Left ventricle myocardium inferior (tissue), 1 donor: ENCODE data around the gene ABR. TPM values are rescaled to one million over a fixed set of nuclear protein-coding genes. Genes with fewer than 3 reads are reported as not detected.
A peak's percentile ranks its signal among the peaks of the same experiment; 100 is the strongest.
"Not testable (repeated sequence)": the region's sequence is repeated elsewhere in the genome, so short reads cannot be mapped to it uniquely, and the experiment has no call there.

Experiments
- DNase-seq: peaks from one replicate; pipeline ENCODE4 v3.0.0-alpha.2; 2020
- H3K27ac ChIP-seq: fragments of 200-600 bp; replicated peaks from 2 replicates; pipeline ENCODE4 v1.8.0; 2021
- H3K27me3 ChIP-seq: fragments of 200-600 bp; 2 replicates; pipeline ENCODE4 v1.8.0; 2021; ENCODE audit warnings: low read depth
- H3K36me3 ChIP-seq: fragments of 200-600 bp; 2 replicates; pipeline ENCODE4 v1.8.0; 2021
- H3K4me1 ChIP-seq: fragments of 200-600 bp; 2 replicates; pipeline ENCODE4 v1.8.0; 2021
- H3K4me3 ChIP-seq: fragments of 200-600 bp; 2 replicates; pipeline ENCODE4 v1.8.0; 2021; ENCODE audit warnings: mild to moderate bottlenecking, moderate library complexity
- H3K9me3 ChIP-seq: fragments of 200-600 bp; replicated peaks from 2 replicates; pipeline ENCODE4 v1.8.0; 2021
- intact Hi-C: fragments of 100-400 bp; cut with micrococcal nuclease; formaldehyde crosslinking; loops from one replicate; pipeline ENCODE4 v1.11.0; 2022
- total RNA-seq: library from RNA; stranded (reverse); fragmentation: NEBNext Ultra II Directional; extraction: Animal tissue kit (Norgen Biotek cat#: 25700); gene quantifications from one replicate; pipeline ENCODE4 v1.2.1, GENCODE V29; 2021
- TF ChIP-seq, protein P1 (sequence below): fragments of 200-600 bp; IDR thresholded peaks from 2 replicates; pipeline ENCODE4 v1.8.0; 2021; ENCODE audit warnings: antibody characterized with exemption, mild to moderate bottlenecking, borderline replicate concordance
- donor health status: DM: no; HTN: yes; CAD: no; lungs with severe emphysema.

The ABR gene
- total RNA-seq, 1 donor from 2014 or later: 170 TPM

DNA sequence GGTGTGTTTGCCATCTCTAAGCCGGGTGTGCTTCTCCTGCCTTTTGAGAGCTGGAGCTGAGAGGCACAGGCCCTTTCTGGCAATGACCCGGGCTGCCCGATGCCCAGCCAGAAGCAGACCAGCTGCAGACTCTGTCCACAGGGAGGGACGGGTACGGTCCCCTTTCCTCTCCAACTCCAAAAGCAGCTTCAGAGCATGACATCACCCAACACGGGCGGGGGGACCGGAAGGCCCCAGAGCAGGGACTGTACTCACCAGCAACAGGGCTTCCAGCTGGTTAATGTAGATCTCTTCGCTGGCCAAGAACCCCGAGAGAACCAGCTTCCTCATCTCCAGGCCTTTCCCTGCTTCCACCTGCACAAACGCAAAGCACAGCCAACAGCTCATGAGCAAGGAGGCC lies 79.4 kb downstream of the ABR start:
- Histone ChIP-seq H3K27ac (peak overlapping the region; percentile 72), H3K4me3 (no peak overlapping the region), H3K36me3 (peaks cover 16% of the 10 kb centered on the region), H3K27me3 (no peaks in the 10 kb centered on the region), H3K9me3 (no peaks in the 10 kb centered on the region), H3K4me1 (peaks cover 92% of the 10 kb centered on the region)
- DNase-seq: no peak
- TF ChIP-seq, protein P1, sequence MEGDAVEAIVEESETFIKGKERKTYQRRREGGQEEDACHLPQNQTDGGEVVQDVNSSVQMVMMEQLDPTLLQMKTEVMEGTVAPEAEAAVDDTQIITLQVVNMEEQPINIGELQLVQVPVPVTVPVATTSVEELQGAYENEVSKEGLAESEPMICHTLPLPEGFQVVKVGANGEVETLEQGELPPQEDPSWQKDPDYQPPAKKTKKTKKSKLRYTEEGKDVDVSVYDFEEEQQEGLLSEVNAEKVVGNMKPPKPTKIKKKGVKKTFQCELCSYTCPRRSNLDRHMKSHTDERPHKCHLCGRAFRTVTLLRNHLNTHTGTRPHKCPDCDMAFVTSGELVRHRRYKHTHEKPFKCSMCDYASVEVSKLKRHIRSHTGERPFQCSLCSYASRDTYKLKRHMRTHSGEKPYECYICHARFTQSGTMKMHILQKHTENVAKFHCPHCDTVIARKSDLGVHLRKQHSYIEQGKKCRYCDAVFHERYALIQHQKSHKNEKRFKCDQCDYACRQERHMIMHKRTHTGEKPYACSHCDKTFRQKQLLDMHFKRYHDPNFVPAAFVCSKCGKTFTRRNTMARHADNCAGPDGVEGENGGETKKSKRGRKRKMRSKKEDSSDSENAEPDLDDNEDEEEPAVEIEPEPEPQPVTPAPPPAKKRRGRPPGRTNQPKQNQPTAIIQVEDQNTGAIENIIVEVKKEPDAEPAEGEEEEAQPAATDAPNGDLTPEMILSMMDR: no peak
- intact Hi-C loops: no loop called here

DNA sequence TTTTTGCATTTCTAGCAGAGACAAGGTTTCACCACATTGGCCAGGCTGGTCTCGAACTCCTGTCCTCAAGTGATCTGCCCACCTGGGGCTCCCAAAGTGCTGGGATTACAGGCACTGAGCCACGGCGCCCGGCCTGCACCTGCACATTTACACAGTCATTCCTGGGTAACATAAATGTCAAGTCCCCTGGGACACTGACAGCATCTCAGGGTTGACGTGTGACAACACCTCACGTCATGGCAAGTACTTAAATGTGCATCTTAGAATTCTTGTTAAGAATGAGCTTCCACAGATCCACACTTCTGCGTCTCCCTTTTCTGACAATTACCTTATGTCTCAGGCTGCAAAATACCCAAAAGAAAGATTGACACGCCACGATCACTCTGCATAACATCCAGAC lies 80.5 kb downstream of the ABR start:
- Histone ChIP-seq H3K4me1 (peaks cover 90% of the 10 kb centered on the region), H3K4me3 (no peak overlapping the region), H3K27me3 (no peaks in the 10 kb centered on the region), H3K9me3 (no peaks in the 10 kb centered on the region), H3K36me3 (peaks cover 24% of the 10 kb centered on the region), H3K27ac (peak overlapping the region; percentile 72)
- TF ChIP-seq, protein P1: no peak
- DNase-seq: no peak
- intact Hi-C loops: no loop called here

DNA sequence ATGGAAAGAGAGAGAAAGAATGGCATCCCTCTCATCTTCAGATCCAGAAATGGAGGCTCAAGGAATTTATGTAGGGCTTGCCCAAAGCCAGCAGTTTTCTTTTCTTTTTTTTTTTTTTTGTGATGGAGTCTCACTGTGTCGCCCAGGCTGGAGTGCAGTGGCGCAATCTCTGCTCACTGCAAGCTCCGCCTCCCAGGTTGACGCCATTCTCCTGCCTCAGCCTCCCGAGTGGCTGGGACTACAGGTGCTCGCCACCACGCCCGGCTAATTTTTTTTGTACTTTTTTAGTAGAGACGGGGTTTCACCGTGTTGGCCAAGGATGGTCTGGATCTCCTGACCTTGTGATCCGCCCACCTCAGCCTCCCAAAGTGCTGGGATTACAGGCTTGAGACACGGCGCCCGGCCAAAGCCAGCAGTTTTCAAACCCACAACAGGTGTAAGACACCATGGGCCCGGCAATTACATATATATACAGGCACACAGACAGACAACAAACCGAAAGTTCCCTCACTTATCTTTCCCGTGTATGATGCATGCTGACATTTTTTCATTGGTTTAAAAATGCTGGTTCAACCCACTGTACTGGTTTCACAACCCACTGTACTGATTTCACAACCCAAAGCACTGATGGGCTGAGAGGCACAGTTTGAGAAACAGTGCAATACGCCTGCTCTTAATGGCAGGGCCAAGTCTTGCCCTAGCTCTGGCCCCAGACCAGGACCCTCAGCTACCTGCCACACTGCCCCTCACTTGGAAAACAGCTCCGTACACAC lies 81.6 kb downstream of the ABR start:
- peaks cover 79% of the 10 kb centered on the region for H3K4me1 ChIP-seq
- H3K27me3 ChIP-seq, H3K9me3 ChIP-seq, intact Hi-C loops, H3K4me3 ChIP-seq, DNase-seq: not testable (repeated sequence)
- peaks cover 35% of the 10 kb centered on the region for H3K36me3 ChIP-seq
- H3K27ac ChIP-seq: peak overlapping the region; percentile 72

DNA sequence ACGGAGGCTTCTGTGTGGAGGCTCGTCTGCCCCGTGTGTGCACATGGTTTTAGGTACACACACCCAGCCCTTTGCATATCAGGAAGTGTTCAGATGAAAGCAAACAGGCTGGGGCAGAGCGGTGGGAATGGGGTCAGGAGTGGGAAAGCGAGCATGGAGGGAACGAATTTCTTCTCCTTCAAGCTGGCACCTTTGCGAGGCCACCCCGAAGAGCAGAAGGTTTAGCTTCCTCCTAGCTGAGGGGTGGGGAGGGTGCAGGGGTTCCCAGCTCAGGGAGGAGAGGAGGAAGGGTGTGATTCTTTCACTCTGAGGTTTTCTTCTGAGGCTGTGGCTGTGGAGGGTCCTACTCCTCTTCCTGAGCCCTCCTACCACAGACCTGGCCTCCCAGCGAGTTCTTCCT lies 83.6 kb downstream of the ABR start:
- Histone ChIP-seq H3K9me3 (no peaks in the 10 kb centered on the region), H3K4me1 (peaks cover 65% of the 10 kb centered on the region), H3K36me3 (peaks cover 49% of the 10 kb centered on the region), H3K27ac (peak overlapping the region; percentile 90), H3K4me3 (no peak overlapping the region), H3K27me3 (no peaks in the 10 kb centered on the region)
- TF ChIP-seq, protein P1: no peak
- DNase-seq: no peak
- intact Hi-C loops: no loop called here

DNA sequence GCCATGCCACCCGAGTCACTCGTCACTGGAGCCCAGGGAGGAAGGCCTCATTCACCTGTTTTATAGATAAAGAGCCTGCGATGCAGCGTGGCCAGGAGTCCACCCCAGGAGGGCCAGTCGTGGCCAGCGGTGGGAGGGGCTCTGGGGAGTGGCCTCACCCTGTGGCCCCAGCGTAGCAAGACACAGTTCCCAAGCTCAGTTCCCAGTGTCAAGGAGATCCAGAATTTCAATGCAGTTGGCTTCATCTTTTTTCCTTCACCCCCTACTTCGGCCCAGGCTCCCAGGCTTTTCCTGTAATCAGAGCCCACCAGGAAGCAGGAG lies 84.0 kb downstream of the ABR start:
- intact Hi-C loops: no loop called here
- Histone ChIP-seq H3K4me1 (peaks cover 65% of the 10 kb centered on the region), H3K36me3 (peaks cover 54% of the 10 kb centered on the region), H3K9me3 (no peaks in the 10 kb centered on the region), H3K27me3 (no peaks in the 10 kb centered on the region), H3K27ac (peak overlapping the region; percentile 90), H3K4me3 (no peak overlapping the region)
- TF ChIP-seq, protein P1: no peak
- no peak for DNase-seq

DNA sequence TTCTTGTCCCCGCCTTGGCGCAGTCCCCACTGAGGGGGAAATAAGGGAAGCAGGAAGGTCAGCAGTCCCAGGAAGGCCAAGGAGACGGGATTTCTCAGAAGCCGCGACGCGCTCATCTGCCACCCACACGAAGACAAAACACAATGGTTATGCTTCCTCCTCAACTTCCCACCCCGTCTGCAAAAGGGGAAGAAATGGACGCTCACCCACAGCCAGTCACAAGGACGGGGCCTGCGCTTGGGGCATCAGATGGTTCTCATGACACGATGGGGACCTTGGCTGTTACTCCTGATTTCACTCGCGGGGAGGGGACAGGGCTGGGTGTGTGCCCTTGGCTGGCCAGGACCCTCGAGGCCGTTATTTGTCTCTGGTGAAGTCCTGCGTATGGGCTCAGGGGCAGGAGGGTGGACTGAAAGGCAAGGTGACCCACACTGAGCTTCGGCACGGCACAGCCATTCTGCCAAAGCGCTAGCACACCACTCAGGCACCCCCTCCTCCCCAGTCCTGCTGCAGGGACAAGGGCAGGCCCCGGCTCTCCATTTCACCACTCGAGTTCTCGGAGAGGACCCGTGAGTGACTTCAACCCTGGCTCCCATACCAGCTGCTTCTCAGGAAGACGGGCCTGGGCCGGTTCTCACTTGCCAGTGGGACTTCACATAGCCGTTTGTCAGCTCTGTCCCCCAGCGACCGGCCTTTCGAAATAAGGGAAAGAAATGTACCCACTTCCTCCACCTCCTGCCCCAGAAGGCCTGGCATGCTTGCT lies 84.5 kb downstream of the ABR start:
- peak; percentile 49 for DNase-seq
- H3K36me3 ChIP-seq: peaks cover 57% of the 10 kb centered on the region

More for the DNA sequence above, 84.5 kb downstream of the ABR start:
- H3K27ac ChIP-seq: peak overlapping the region; percentile 90
- H3K9me3 ChIP-seq: no peaks in the 10 kb centered on the region
- peaks cover 65% of the 10 kb centered on the region for H3K4me1 ChIP-seq
- TF ChIP-seq, protein P1: no peak
- intact Hi-C loops: no loop called here
- H3K27me3 ChIP-seq: no peaks in the 10 kb centered on the region
- H3K4me3 ChIP-seq: no peak overlapping the region
